A549 (cell line): ENCODE measurements around the gene CD80. TPM values are rescaled to one million over a fixed set of nuclear protein-coding genes. Genes with fewer than 3 reads are reported as not detected.

Source experiments
- ATAC-seq, 2 experiments: fragments of 200-7000 bp in 1 of 2; fragments of >200 bp in 1 of 2; cut with Nextera tagmentation in 1 of 2; cut with Tn5 transposase in 1 of 2; 3 replicates each; pipeline versions ENCODE4 v1.8.0 to v1.9.1; 2018 to 2020; ENCODE audit warnings: mild to moderate bottlenecking in 1 of 2, moderate library complexity in 1 of 2
- CTCF ChIA-PET: fragments of 300-600 bp; sonication (Branson Sonifier 250); formaldehyde crosslinking; extraction: SDS; loops from one replicate; lab custom pipeline; 2021; ENCODE audit warnings: antibody characterized with exemption, inconsistent platforms; lab: Yijun Ruan, JAX
- POLR2A ChIA-PET: fragments of 350-600 bp; formaldehyde crosslinking; extraction: SDS; loops from one replicate; lab custom pipeline; 2021; ENCODE audit warnings: antibody characterized with exemption, inconsistent platforms; lab: Yijun Ruan, JAX
- DNase-seq, 2 experiments: peaks; one replicate each; pipeline versions ENCODE4 v3.0.0 to v3.0.0-alpha.2; 2011 to 2016; ENCODE audit warnings: low read depth in 1 of 2, low spot score in 1 of 2
- FAIRE-seq: peaks from 2 replicates; lab custom pipeline; 2011; peaks lifted over from hg19 to GRCh38; lab: Jason Lieb, UNC
- H3K27ac ChIP-seq, 2 experiments: fragments of >200 bp; sonication (Bioruptor Twin); formaldehyde crosslinking; 3 replicates each; pipeline ENCODE4 v1.5.1; 2016 to 2017
- H3K4me1 ChIP-seq: fragments of >200 bp; sonication (Bioruptor Twin); formaldehyde crosslinking; 3 replicates; pipeline ENCODE4 v1.6.1; 2016
- H3K4me2 ChIP-seq: fragments of >200 bp; sonication (Bioruptor Twin); formaldehyde crosslinking; 3 replicates; pipeline ENCODE4 v1.6.1; 2016
- H3K4me3 ChIP-seq: fragments of >200 bp; sonication (Bioruptor Twin); formaldehyde crosslinking; 3 replicates; pipeline ENCODE4 v1.5.1; 2016
- H3K9me3 ChIP-seq: fragments of >200 bp; sonication (Bioruptor Twin); formaldehyde crosslinking; 3 replicates; pipeline ENCODE4 v1.6.1; 2016
- BHLHE40 ChIP-seq: IDR thresholded peaks from 2 replicates; pipeline ENCODE4 v1.6.1; 2012; ENCODE audit warnings: low read depth, low read length, inconsistent platforms
- CBX8 ChIP-seq: fragments of 200-600 bp; sonication (generic); IDR thresholded peaks from 2 replicates; pipeline ENCODE4 v1.6.1; 2016
- CEBPB ChIP-seq, 2 experiments: fragments of >200 bp in 1 of 2; sonication (Bioruptor Twin) in 1 of 2; formaldehyde crosslinking in 1 of 2; IDR thresholded peaks; 2 replicates each; pipeline ENCODE4 v1.6.1; 2012 to 2016
- CHD2 ChIP-seq: fragments of 150-350 bp; IDR thresholded peaks from 2 replicates; pipeline ENCODE4 v1.6.1; 2014; ENCODE audit warnings: low read length; ENCODE audit not compliant: partially characterized antibody
- CHD4 ChIP-seq: fragments of 200-600 bp; sonication (generic); IDR thresholded peaks from 2 replicates; pipeline ENCODE4 v1.6.1; 2016; ENCODE audit warnings: antibody characterized with exemption, mild to moderate bottlenecking, borderline replicate concordance
- EHMT2 ChIP-seq: fragments of 200-600 bp; sonication (generic); IDR thresholded peaks from 2 replicates; pipeline ENCODE4 v1.6.1; 2016; ENCODE audit warnings: antibody characterized with exemption, low read depth, mild to moderate bottlenecking, moderate library complexity
- EP300 ChIP-seq, 2 experiments: fragments of >200 bp; sonication (Bioruptor Twin); formaldehyde crosslinking; IDR thresholded peaks; 2 replicates in 1 of 2; 3 replicates in 1 of 2; pipeline ENCODE4 v1.6.1; 2016 to 2017
- ESRRA ChIP-seq: fragments of 150-350 bp; IDR thresholded peaks from 2 replicates; pipeline ENCODE4 v1.6.1; 2014; ENCODE audit warnings: mild to moderate bottlenecking, low read length, borderline replicate concordance
- FOSB ChIP-seq: fragments of 250-450 bp; sonication (Bioruptor Pico); IDR thresholded peaks from 2 replicates; pipeline ENCODE4 v1.5.0; 2020; ENCODE audit warnings: mild to moderate bottlenecking, moderate library complexity
- GATA3 ChIP-seq: IDR thresholded peaks from 2 replicates; pipeline ENCODE4 v1.6.1; 2012; ENCODE audit warnings: borderline replicate concordance
- HDAC2 ChIP-seq: fragments of 200-600 bp; sonication (generic); IDR thresholded peaks from 2 replicates; pipeline ENCODE4 v1.6.1; 2016
- HEYL ChIP-seq: fragments of 250-450 bp; sonication (Bioruptor Pico); IDR thresholded peaks from 2 replicates; pipeline ENCODE4 v1.8.0; 2021; ENCODE audit warnings: mild to moderate bottlenecking, moderate library complexity
- HOXA7 ChIP-seq: fragments of 250-450 bp; sonication (Bioruptor Pico); IDR thresholded peaks from 2 replicates; pipeline ENCODE4 v1.5.0; 2020; ENCODE audit warnings: mild to moderate bottlenecking, moderate library complexity
- JUN ChIP-seq, 2 experiments: fragments of >200 bp; sonication (Bioruptor Twin); formaldehyde crosslinking; IDR thresholded peaks; 2 replicates in 1 of 2; 3 replicates in 1 of 2; pipeline ENCODE4 v1.6.1; 2016 to 2017
- MYC ChIP-seq: IDR thresholded peaks from 2 replicates; pipeline ENCODE4 v1.6.1; 2012; ENCODE audit warnings: mild to moderate bottlenecking, inconsistent platforms, low read length, improper control_type of control experiment, borderline replicate concordance
- NR3C1 ChIP-seq: fragments of >200 bp; sonication (Bioruptor Twin); formaldehyde crosslinking; IDR thresholded peaks from 3 replicates; pipeline ENCODE4 v1.6.1; 2017
- POLR2A ChIP-seq: IDR thresholded peaks from 2 replicates; pipeline ENCODE4 v1.6.1; 2012; ENCODE audit warnings: mild to moderate bottlenecking, low read length
- RAD21 ChIP-seq, 2 experiments: fragments of >200 bp in 1 of 2; sonication (Bioruptor Twin) in 1 of 2; formaldehyde crosslinking in 1 of 2; IDR thresholded peaks in 1 of 2; conservative IDR thresholded peaks in 1 of 2; 2 replicates in 1 of 2; 3 replicates in 1 of 2; pipeline ENCODE4 v1.6.1; 2012 to 2018; ENCODE audit warnings: inconsistent platforms in 1 of 2
- RARB ChIP-seq: fragments of 250-450 bp; sonication (Bioruptor Pico); IDR thresholded peaks from 2 replicates; pipeline ENCODE4 v1.8.0; 2021; ENCODE audit warnings: mild to moderate bottlenecking, moderate library complexity
- RFX5 ChIP-seq: fragments of 450-650 bp; IDR thresholded peaks from 2 replicates; pipeline ENCODE4 v1.7.1; 2014; ENCODE audit warnings: antibody characterized with exemption, mild to moderate bottlenecking, moderate library complexity
- RNF2 ChIP-seq: fragments of 200-600 bp; sonication (generic); IDR thresholded peaks from 2 replicates; pipeline ENCODE4 v1.6.1; 2016; ENCODE audit warnings: low read depth, mild to moderate bottlenecking, antibody characterized with exemption, moderate library complexity, borderline replicate concordance
- SMC3 ChIP-seq: fragments of >200 bp; sonication (Bioruptor Twin); formaldehyde crosslinking; IDR thresholded peaks from 3 replicates; pipeline ENCODE4 v1.6.1; 2018; ENCODE audit warnings: inconsistent platforms
- SREBF2 ChIP-seq: fragments of 450-650 bp; IDR thresholded peaks from 2 replicates; pipeline ENCODE4 v1.6.1; 2014; ENCODE audit warnings: mild to moderate bottlenecking, moderate library complexity
- TFCP2L1 ChIP-seq: fragments of 250-450 bp; sonication (Bioruptor Pico); IDR thresholded peaks from 2 replicates; pipeline ENCODE4 v1.5.0; 2021; ENCODE audit warnings: mild to moderate bottlenecking
- TP53 ChIP-seq: fragments of 250-450 bp; sonication (Bioruptor Pico); IDR thresholded peaks from 2 replicates; pipeline ENCODE4 v1.5.0; 2021; ENCODE audit warnings: mild to moderate bottlenecking, moderate library complexity
- ZNF302 ChIP-seq: fragments of 250-450 bp; sonication (Bioruptor Pico); IDR thresholded peaks from 2 replicates; pipeline ENCODE4 v1.9.0; 2021; ENCODE audit warnings: inconsistent platforms, mild to moderate bottlenecking, moderate library complexity
- WGBS: methylation state at CpG from one replicate; pipeline ENCODE4 v1.1.6; 2017; ENCODE audit errors: missing lambda C conversion rate; 5-methylcytosine and 5-hydroxymethylcytosine counted together
- polyA plus RNA-seq, 4 experiments: library from polyadenylated mRNA; depleted of rRNA in 3 of 4; stranded (reverse); fragments of >200 nt; fragmentation: RNase III in 1 of 4; extraction: RNeasy Plus Mini Kit Qiagen cat#74134 plus additional on column Dnase treatment in 1 of 4; gene quantifications; 2 replicates in 3 of 4; 3 replicates in 1 of 4; pipeline ENCODE4 v1.2.3, GENCODE V29; 2011 to 2017
- TF ChIP-seq, protein P1 (sequence below): fragments of 250-450 bp; sonication (Bioruptor Pico); IDR thresholded peaks from 2 replicates; pipeline ENCODE4 v1.5.0; 2020; ENCODE audit warnings: low read depth, mild to moderate bottlenecking, moderate library complexity
- TF ChIP-seq, protein P2 (sequence below): IDR thresholded peaks from 2 replicates; pipeline ENCODE4 v1.6.1; 2012; ENCODE audit warnings: low read depth, borderline replicate concordance
- TF ChIP-seq, protein P3 (sequence below): fragments of 150-350 bp; IDR thresholded peaks from 2 replicates; pipeline ENCODE4 v1.6.1; 2014; ENCODE audit warnings: low read depth, mild to moderate bottlenecking, low read length
- TF ChIP-seq, protein P4 (sequence below): fragments of 450-650 bp; IDR thresholded peaks from 2 replicates; pipeline ENCODE4 v1.6.1; 2014; ENCODE audit warnings: antibody characterized with exemption

The CD80 gene
- polyA plus RNA-seq, 2 of the 4 experiments (the other 2 are of a cell fraction) = 0.08 TPM; not detected in 1

DNA sequence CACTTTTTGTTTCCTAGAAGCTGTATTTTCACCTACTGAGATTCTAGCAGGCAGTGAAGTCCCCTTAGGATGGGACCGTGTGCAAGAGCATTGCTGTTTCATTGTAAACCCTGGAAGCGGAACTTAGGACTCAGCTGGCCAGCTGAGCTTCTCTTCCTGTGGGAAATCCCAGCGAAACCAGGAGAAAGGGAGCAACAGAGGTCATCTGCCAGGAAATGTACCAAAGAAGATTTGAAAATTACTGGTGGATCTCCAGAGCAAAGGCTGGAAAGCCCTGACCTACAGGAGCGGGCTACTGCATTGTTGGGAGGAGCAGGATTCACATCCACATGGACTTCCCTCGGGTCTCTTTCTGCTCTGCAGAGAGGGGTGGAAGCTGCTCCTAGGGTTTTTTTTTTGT lies 12.3 kb upstream of the CD80 start:
- CTCF ChIA-PET = interaction anchor here (1.3 kb wide), 1 partner anchor 109 kb away, joined by 3 read pairs; no protein-coding TSS in a partner anchor
- ATAC-seq (no peak), FAIRE-seq (no peak)
- H3K4me1 ChIP-seq = no peaks in the 10 kb centered on the region
- TF ChIP-seq RAD21 (conservative IDR thresholded peaks at IDR 0.05 in 1 of 2, IDR thresholded peaks at IDR 0.05 in 1 of 2) (no peak), CHD4 (no peak), TFCP2L1 (no peak), ESRRA (no peak), JUN (IDR thresholded peaks at IDR 0.05) (no peak), HOXA7 (CRISPR knock-in tag) (no peak), EP300 (IDR thresholded peaks at IDR 0.05) (no peak), FOSB (CRISPR knock-in tag) (no peak), RARB (CRISPR knock-in tag) (no peak)
- TF ChIP-seq, protein P1, sequence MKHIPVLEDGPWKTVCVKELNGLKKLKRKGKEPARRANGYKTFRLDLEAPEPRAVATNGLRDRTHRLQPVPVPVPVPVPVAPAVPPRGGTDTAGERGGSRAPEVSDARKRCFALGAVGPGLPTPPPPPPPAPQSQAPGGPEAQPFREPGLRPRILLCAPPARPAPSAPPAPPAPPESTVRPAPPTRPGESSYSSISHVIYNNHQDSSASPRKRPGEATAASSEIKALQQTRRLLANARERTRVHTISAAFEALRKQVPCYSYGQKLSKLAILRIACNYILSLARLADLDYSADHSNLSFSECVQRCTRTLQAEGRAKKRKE (CRISPR knock-in tag) = no peak
- TF ChIP-seq, all 56 proteins: peak for 0
- no peak overlapping the region for H3K4me3 ChIP-seq
- POLR2A ChIA-PET = no interaction called here
- H3K4me2 ChIP-seq = no peak overlapping the region
- no peak overlapping the region for H3K27ac ChIP-seq
- 50% methylated on average over 5 of the region's 5 CpGs for WGBS
- no peaks in the 10 kb centered on the region for H3K9me3 ChIP-seq
- DNase-seq = no peak

DNA sequence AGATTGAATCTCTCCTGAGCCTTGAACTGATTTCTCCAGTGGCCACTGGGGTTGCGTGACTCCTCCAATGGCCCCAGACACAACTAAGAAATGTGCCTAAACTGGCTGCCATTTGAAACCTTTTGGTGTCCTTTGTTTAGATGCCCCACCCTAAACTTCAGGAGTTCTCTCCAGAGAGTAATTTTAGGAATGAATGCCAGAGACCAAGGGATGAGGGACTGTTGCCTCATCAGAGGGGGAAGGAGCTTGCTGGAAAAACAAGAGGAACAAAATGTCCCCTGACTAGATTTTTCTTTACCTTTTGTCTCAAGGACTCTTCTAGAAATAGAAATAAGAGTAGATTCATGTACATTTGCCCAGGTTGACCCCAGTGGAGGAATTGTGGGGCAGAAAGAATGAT lies 11.8 kb upstream of the CD80 start:
- H3K27ac ChIP-seq = no peak overlapping the region
- no peak overlapping the region for H3K4me2 ChIP-seq
- H3K4me3 ChIP-seq = no peak overlapping the region
- no peaks in the 10 kb centered on the region for H3K4me1 ChIP-seq
- FAIRE-seq (no peak), DNase-seq (no peak), ATAC-seq (no peak)
- ChIA-PET POLR2A (no interaction called here), CTCF (interaction anchor here (0.6 to 1.3 kb wide), 2 partner anchors 110 to 283 kb away, joined by 3 read pairs; no protein-coding TSS in a partner anchor)
- no peaks in the 10 kb centered on the region for H3K9me3 ChIP-seq
- 100% methylated on average over 1 of the region's 1 CpG for WGBS
- TF ChIP-seq TP53 (CRISPR knock-in tag) (no peak), BHLHE40 (no peak), HOXA7 (CRISPR knock-in tag) (no peak), CHD2 (no peak), CEBPB (IDR thresholded peaks at IDR 0.05) (no peak), MYC (no peak), RFX5 (no peak), FOSB (CRISPR knock-in tag) (no peak), POLR2A (no peak), SMC3 (no peak)
- TF ChIP-seq, protein P2, sequence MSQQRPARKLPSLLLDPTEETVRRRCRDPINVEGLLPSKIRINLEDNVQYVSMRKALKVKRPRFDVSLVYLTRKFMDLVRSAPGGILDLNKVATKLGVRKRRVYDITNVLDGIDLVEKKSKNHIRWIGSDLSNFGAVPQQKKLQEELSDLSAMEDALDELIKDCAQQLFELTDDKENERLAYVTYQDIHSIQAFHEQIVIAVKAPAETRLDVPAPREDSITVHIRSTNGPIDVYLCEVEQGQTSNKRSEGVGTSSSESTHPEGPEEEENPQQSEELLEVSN = no peak
- TF ChIP-seq, protein P3, sequence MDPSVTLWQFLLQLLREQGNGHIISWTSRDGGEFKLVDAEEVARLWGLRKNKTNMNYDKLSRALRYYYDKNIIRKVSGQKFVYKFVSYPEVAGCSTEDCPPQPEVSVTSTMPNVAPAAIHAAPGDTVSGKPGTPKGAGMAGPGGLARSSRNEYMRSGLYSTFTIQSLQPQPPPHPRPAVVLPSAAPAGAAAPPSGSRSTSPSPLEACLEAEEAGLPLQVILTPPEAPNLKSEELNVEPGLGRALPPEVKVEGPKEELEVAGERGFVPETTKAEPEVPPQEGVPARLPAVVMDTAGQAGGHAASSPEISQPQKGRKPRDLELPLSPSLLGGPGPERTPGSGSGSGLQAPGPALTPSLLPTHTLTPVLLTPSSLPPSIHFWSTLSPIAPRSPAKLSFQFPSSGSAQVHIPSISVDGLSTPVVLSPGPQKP = no peak

DNA sequence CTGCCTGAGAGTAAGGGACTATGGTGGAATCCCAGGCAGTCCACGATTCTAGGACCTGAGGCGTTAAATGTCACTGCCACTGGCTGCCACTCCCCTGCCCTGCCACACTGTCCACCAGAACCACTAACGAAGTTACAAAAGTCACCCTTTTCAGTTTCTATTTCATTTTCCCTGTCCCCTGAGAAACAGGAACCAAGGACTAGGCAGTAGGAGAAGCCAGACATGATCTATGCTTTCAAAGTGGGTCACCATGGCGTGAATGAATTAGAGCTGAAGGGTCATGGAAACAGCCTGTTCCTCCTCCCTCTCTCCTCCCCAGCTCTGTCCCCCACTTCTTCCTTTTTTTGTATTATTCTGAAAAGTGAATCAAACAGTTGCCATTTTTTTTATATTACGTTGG lies 10.8 kb upstream of the CD80 start:
- POLR2A ChIA-PET = no interaction called here
- FAIRE-seq = no peak
- DNase-seq = no peak
- H3K9me3 ChIP-seq = no peaks in the 10 kb centered on the region
- no peaks in the 10 kb centered on the region for H3K4me1 ChIP-seq
- H3K27ac ChIP-seq = no peak overlapping the region
- no peak for TF ChIP-seq RFX5
- TF ChIP-seq SREBF2 = no peak
- TF ChIP-seq NR3C1 = no peak
- no peak for TF ChIP-seq HEYL
- no peak for TF ChIP-seq CBX8
- TF ChIP-seq, protein P2 = no peak
- no peak for TF ChIP-seq RNF2
- TF ChIP-seq BHLHE40 = no peak
- TF ChIP-seq HDAC2 = no peak
- no peak for TF ChIP-seq GATA3
- TF ChIP-seq ZNF302 (CRISPR knock-in tag) = no peak
- TF ChIP-seq, protein P4, sequence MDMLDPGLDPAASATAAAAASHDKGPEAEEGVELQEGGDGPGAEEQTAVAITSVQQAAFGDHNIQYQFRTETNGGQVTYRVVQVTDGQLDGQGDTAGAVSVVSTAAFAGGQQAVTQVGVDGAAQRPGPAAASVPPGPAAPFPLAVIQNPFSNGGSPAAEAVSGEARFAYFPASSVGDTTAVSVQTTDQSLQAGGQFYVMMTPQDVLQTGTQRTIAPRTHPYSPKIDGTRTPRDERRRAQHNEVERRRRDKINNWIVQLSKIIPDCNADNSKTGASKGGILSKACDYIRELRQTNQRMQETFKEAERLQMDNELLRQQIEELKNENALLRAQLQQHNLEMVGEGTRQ = no peak
- no peak for TF ChIP-seq EHMT2
- no peak overlapping the region for H3K4me2 ChIP-seq
- CTCF ChIA-PET = interaction anchor here (1.1 to 1.4 kb wide), 2 partner anchors 10 to 43 kb away, joined by 4 read pairs; no protein-coding TSS in a partner anchor
- WGBS = 69% methylated on average over 5 of the region's 5 CpGs
- no peak for ATAC-seq
- no peak overlapping the region for H3K4me3 ChIP-seq
